Transverse colon (tissue), 4 donors: ENCODE measurements around the gene NHERF1.

Source experiments
- CTCF ChIP-seq, 5 experiments: fragments of 200-600 bp in 3 of 5; fragments of 450-650 bp in 2 of 5; sonication (generic) in 3 of 5; IDR thresholded peaks; 1 replicate in 2 of 5; 2 replicates in 3 of 5; pipeline ENCODE4 v1.5.1; 2016 to 2017; ENCODE audit warnings: antibody characterized with exemption in 5 of 5, inconsistent platforms in 3 of 5, mild to moderate bottlenecking in 2 of 5, moderate library complexity in 1 of 5
- EP300 ChIP-seq: sonication (generic); formaldehyde crosslinking; IDR thresholded peaks from one replicate; pipeline ENCODE4 v1.6.1; 2017; ENCODE audit warnings: antibody characterized with exemption, low read depth
- POLR2A ChIP-seq: fragments of 450-650 bp; IDR thresholded peaks from one replicate; pipeline ENCODE4 v1.6.1; 2016; ENCODE audit warnings: antibody characterized with exemption, mild to moderate bottlenecking, moderate library complexity
- POLR2AphosphoS5 ChIP-seq, 3 donors: sonication (generic); formaldehyde crosslinking; IDR thresholded peaks; one replicate each; pipeline ENCODE4 v1.6.1; 2016; ENCODE audit warnings: antibody characterized with exemption in 3 of 3

GRCh38 chr17:74799097-74799496 lies 50.7 kb downstream of the NHERF1 start:
- TF ChIP-seq POLR2A = no peak
- no peak for TF ChIP-seq CTCF (IDR thresholded peaks at IDR 0.05)
- TF ChIP-seq POLR2AphosphoS5 (IDR thresholded peaks at IDR 0.05) = no peak
- TF ChIP-seq EP300 = no peak
